NCI-H526 (cell line): Measurements from ENCODE around the gene ZDHHC14.

Experiments
- DNase-seq, 2 experiments: peaks; one replicate each; lab custom pipeline; 2025; lab: John Stamatoyannopoulos, UW

ZDHHC14 gene

GRCh38 chr6:157647261-157647915 is 266.4 kb downstream of the ZDHHC14 start:
- no peak for DNase-seq

- DNase-seq, result no peak
These were observed 267.6 kb downstream of the ZDHHC14 start for GRCh38 chr6:157648561-157648960.

DNA sequence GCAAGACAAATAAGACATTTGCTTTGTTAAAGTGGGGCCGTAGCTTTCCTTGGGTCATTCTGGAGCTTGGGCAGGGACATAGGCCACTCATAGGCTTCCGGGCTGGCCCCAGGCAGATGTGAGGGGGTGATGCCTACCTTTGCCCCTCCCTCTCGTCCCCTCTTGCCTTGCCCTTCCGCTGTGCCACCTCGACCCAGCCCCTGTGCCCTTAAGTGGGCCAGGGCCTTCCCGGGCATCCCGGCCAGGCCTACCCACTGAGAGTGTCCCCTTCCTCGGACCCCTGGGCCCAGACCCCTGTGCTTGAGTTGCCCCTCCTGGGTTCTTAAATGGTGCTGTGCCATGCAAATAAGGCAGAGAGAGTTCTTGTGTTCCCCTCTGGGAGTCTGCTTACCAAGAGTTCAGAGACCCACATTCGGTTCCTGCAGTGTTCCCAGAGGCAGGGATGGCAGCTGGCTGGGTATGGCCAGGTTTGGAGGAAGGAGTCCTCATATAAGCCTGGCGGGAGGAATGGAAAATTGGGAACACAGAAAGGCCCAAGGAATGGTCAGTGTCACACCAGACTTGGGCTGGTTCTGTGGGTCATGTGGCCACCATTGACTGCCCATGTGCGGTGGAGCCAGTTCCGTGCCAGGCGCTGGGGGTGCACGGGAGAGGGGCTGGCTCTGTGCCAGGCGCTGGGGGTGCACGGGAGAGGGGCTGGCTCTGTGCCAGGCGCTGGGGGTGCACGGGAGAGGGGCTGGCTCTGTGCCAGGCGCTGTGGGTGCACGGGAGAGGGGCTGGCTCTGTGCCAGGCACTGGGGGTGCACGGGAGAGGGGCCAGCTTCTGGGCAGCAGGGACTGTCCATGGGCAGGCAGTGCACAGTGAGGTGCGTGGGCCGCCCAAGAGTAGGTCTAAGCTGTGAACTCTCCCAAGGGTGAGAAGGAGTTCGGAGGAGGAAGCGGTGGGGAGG is 268.6 kb downstream of the ZDHHC14 start:
- DNase-seq, result no peak

- no peak for DNase-seq
These were observed 269.3 kb downstream of the ZDHHC14 start for GRCh38 chr6:157650261-157650640.

DNA sequence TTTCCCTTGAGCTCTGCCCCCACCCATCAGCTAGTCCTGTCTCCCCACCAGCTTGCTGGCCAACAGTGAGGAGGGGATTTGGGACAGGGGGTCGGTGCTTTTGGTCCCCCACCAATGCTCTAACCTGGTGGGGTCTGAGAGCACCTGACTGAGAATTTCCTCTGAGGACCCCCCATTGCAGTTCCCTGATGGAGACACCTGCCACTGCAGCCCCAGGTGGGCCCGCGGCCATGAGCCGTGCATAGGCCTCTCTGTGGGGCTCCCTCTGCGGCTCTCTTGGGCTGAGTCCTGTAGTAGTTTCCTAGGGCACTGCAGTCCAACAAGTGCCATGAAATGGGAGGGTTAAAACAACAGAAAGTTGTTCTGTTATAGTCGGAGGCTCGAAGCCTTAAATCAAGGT is 269.8 kb downstream of the ZDHHC14 start:
- no peak for DNase-seq

- no peak for DNase-seq
These were observed 270.9 kb downstream of the ZDHHC14 start for GRCh38 chr6:157651731-157652490.

DNA sequence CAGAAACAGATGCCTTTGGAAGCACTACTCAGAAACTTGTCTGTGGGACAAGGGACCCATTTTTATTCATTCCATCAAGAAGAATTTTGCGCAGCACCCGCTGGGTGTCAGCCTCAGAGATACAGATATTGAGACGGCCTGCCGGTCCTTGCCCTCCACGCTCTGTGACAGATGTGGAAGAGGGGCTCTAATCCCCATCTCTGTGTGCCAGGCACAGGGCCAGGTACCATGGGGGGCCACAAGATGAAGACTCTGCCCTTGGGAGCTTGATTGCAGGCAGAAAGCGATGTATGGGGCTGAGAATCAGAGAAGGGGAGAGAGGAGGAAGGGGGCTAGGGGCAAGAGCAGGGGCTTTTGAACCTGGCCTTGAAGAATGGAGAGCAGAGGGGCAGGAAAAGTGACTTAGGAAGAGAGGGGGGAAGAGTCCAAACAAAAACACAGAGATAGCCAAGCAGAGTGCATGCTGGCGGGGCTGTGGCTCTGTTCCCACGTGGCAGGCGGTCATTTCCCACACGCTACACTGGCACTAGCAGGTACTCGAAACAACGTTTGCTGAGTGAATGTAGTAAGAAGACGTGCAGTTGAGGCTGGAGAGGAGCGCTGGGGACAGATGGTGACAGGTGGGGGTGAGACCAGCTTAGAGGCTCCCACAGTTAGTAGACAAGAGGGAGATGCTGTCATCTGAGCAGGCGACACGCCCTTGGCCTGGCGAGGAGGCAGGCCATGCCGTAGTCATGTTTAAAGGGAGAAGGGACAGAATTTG is 271.8 kb downstream of the ZDHHC14 start:
- DNase-seq, result no peak

DNA sequence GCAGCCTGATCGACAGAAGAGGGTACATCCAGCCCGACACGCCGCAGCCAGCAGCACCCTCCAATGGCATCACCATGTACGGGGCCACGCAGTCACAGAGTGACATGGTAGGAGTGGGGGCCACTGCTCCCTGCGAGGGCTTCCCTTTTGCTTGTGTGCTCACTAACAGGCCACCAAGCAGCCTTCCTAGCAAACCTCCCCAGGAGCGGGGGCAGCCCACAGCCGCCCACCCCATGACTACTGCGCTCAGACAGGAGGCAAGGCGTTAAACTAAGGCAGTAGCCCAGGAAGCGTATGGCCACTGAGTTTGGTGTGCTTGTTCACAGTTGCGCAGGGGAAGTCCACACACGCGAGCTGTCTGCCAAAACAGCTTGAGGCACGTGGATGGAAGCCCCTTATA is 272.5 kb downstream of the ZDHHC14 start:
- no peak for DNase-seq

GRCh38 chr6:157655139-157655538 is 274.1 kb downstream of the ZDHHC14 start:
- no peak for DNase-seq

GRCh38 chr6:157656437-157656997 is 275.5 kb downstream of the ZDHHC14 start:
- DNase-seq, result no peak

DNA sequence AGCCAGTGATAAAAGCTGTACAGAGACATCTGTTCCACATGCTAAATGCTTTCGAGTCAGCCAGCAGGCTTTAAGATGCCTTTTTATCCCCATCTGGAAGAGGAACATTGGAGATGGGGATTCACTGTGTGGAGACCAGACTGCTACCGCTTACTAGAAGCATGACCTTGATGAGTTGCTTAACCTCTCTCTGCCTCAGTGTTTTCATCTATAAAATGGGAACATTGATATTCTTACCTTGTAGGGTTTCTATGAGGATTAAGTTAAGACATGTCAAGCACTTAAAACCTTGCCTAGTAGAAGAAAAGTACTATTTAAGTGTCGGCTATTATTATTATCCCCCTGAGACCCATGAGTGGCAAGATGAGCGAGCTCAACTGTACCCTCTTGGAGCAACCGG is 276.8 kb downstream of the ZDHHC14 start:
- DNase-seq, result no peak

DNA sequence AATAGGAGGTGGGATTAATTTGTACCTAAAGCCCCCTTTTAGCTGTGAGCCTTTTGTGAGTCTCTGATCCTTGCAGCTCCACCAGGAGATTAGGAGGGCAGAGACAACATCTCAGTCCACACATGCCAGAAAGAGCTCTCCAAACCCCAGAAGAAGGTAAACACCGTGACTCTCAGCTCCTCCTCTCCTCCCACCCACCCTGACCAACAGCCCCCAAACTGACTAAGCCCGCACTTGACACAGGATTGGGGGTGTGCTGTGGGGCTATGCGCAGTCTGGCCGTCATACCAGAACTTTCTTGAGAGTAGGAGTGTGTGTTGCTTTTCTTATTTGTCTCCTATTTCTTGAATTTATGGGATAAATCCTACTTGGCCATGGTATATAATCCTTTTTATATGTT is 277.3 kb downstream of the ZDHHC14 start:
- DNase-seq, result no peak

- DNase-seq, result no peak
These were observed 278.7 kb downstream of the ZDHHC14 start for GRCh38 chr6:157659536-157660271.

GRCh38 chr6:157660414-157660813 is 279.4 kb downstream of the ZDHHC14 start:
- no peak for DNase-seq

DNA sequence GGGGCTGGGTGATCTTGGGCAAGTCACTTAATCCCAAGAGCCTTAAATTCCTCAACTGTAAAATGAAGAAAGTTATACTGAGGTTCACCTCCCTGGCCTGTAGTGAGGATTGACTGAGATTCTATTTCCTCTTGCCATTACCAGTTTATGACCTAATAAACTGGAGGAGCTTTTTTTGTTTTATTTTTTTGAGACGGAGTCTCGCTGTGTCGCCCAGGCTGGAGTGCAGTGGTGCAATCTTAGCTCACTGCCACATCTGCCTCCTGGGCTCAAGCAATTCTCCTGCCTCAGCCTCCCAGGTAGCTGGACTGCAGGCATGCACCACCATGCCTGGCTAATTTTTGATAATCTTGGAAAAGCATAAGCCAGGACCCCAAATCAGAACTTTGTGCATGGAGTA is 280.7 kb downstream of the ZDHHC14 start:
- no peak for DNase-seq

- DNase-seq, result no peak
These were observed 282.3 kb downstream of the ZDHHC14 start for GRCh38 chr6:157663261-157663660.

DNA sequence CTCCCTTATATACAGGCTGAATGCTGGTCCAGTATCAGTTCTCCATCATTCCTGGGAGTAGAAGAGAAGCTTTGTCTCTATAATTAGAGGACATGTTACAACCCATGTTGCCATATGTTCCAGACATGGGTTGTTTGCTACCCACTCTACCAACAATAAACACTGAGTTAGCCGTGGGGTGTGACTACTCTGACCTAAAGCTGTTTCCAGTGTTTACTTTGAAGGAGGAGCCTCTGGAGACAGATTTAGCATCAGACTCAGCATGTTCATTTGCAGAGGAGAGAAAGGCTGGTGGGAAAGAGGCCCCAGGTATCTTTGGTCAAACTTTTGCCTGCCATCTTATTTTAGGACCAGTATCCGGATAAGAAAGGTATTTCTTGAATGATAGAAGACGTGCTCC is 284.2 kb downstream of the ZDHHC14 start:
- DNase-seq, result peak in 1 of 2 experiments; percentile 12

GRCh38 chr6:157666729-157667128 is 285.7 kb downstream of the ZDHHC14 start:
- no peak for DNase-seq

GRCh38 chr6:157667211-157668008 is 286.4 kb downstream of the ZDHHC14 start:
- peak; percentile 18 to 77 for DNase-seq

DNA sequence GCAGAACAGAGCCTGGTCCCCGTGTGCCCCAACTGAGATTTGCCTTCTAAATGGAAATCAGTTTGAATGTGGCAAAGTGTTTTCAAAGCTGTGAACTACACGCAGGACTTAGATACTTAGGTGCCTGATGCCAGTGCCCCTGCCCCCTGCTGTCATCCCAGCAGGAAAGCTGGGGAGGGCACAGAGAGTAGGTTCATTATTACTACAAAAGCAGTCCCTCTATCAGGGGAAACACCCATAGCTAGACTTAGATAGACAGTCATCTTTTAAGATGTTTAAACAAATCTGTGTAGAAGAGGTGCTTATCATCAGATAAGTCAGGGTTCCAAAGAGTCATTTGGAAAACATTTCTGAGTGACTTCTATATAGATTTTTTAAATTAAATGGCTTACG is 287.0 kb downstream of the ZDHHC14 start:
- no peak for DNase-seq
